GM12874 (cell line): ENCODE results near the gene ACTR3.

Source experiments
- TF ChIP-seq, protein P1 (sequence below): IDR thresholded peaks from 2 replicates; pipeline ENCODE4 v1.5.1; 2011; ENCODE audit warnings: low read depth, mild to moderate bottlenecking, control low read depth, low read length, moderate library complexity; ENCODE audit not compliant: insufficient read depth

The ACTR3 gene

GRCh38 chr2:113850687-113851086, 39.2 kb upstream of the ACTR3 start:
- TF ChIP-seq, protein P1, sequence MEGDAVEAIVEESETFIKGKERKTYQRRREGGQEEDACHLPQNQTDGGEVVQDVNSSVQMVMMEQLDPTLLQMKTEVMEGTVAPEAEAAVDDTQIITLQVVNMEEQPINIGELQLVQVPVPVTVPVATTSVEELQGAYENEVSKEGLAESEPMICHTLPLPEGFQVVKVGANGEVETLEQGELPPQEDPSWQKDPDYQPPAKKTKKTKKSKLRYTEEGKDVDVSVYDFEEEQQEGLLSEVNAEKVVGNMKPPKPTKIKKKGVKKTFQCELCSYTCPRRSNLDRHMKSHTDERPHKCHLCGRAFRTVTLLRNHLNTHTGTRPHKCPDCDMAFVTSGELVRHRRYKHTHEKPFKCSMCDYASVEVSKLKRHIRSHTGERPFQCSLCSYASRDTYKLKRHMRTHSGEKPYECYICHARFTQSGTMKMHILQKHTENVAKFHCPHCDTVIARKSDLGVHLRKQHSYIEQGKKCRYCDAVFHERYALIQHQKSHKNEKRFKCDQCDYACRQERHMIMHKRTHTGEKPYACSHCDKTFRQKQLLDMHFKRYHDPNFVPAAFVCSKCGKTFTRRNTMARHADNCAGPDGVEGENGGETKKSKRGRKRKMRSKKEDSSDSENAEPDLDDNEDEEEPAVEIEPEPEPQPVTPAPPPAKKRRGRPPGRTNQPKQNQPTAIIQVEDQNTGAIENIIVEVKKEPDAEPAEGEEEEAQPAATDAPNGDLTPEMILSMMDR: no peak

DNA sequence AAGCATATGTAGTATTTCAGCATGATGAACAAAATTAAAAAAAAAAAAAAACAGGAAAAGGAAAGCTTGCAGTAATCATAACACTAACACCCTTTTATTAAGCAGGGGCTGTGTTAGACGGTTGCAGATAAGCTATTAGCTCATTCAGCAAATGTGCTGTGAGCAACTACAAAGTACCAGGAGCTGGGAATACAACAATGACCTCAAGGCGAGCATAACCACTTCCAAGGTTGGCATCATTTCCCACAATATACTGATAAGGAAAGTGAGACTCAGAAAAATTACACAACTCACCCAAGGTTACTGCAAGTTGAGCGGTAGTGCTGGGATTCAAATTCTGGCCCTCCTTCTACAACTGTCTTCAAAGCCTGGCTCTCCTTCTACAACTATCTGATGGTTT, 38.2 kb upstream of the ACTR3 start:
- TF ChIP-seq, protein P1: no peak

DNA sequence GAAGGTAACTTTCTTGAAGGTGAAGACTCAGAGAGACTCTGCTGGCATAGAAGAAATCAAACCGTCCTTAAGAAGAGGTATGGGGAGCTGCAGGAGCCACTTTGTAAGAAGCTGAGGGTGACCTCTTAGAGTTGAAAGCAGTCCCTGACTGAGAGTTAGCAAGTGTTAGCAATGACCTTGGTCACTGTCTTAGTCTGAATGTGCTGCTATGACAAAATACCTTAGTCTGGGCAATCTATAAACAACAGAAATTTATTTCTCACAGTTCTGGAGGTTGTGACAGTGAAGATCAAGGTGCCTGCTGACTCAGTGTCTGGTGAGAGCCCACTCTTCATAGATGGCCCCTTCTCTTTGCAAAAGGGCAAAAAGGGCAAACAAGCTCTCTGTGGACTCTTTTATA, 35.7 kb upstream of the ACTR3 start:
- TF ChIP-seq, protein P1: no peak

DNA sequence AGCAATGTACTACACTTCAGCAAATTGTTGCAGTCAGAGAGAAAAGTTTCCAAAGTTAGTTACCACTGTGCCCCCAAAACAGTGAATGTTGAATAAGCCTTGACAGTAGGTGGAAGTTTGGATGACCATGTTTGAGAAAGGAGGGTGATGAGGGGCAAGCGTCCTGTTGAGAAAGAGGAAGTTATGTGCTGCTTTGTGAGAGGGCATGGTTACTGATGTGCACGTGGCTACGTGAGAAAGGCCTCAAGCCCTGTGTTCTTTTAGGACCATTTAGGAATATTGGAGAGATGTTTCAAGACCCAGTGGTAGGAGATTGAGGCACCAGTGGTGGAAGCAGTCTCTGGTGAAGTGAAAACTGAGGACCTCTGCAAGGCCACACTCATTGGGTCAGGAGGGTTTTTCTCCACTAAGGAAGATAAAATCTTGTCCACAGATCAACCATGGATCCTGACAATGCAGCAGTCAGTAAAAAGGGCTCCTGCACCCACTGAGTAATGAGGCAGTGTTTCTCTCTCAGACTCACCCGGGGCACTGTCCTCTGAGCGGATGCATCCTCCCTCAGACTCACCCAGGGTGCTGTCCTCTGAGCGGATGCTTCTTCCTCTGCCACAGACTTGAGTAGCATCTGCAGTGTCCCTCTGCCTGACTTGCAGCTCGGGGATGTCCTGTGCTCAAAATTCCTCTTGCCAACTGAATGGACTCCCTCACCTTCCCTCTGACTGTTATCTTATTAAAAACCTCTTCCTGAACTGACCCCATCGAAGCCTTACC, 34.7 kb upstream of the ACTR3 start:
- TF ChIP-seq, protein P1: no peak

- TF ChIP-seq, protein P1: no peak
Observed at GRCh38 chr2:113857464-113857863, 32.4 kb upstream of the ACTR3 start.

- TF ChIP-seq, protein P1: no peak
Observed at GRCh38 chr2:113858764-113859163, 31.1 kb upstream of the ACTR3 start.

DNA sequence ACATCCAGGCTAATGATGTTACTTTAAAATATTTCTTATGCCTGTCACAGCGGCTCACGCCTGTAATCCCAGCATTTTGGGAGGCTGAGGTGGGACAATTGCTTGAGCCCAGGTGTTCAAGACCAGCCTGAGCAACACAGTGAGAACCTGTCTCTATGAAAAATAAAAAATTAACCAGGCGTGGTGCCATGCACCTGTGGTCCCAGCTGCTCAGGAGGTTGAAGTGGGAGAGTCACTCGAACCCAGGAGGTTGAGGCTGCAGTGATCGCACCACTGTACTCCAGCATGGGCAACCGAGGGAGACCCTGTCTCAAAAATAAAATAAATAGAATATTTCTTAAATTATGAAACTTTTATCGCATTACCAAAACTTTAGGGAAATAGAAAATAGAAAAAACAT, 28.1 kb upstream of the ACTR3 start:
- TF ChIP-seq, protein P1: no peak
